GM12878 (cell line): ENCODE data around the gene CTNNA3.

Source experiments
- CHD1 ChIP-seq: IDR thresholded peaks from 2 replicates; pipeline ENCODE4 v1.6.1; 2012; ENCODE audit warnings: low read depth, low read length, improper control_type of control experiment
- GATAD2B ChIP-seq: fragments of 450-650 bp; conservative IDR thresholded peaks from 2 replicates; pipeline ENCODE4 v1.6.1; 2017; ENCODE audit warnings: low read depth, mild to moderate bottlenecking, moderate library complexity
- MYB ChIP-seq: fragments of 150-350 bp; IDR thresholded peaks from 2 replicates; pipeline ENCODE4 v1.6.1; 2014; ENCODE audit warnings: mild to moderate bottlenecking, low read depth, low read length, borderline replicate concordance
- RBBP5 ChIP-seq: fragments of 200-600 bp; sonication (generic); conservative IDR thresholded peaks from 2 replicates; pipeline ENCODE4 v1.6.1; 2016
- TF ChIP-seq, protein P1 (sequence below), 3 experiments: IDR thresholded peaks in 2 of 3; conservative IDR thresholded peaks in 1 of 3; 2 replicates each; pipeline ENCODE4 v1.5.1; 2011; ENCODE audit warnings: low read depth in 3 of 3, low read length in 3 of 3, mild to moderate bottlenecking in 3 of 3, control low read depth in 2 of 3, moderate library complexity in 2 of 3, inconsistent platforms in 1 of 3, mixed read lengths in 1 of 3; ENCODE audit not compliant: control insufficient read depth in 2 of 3, insufficient read depth in 1 of 3; ENCODE audit errors: extremely low read depth in 1 of 3

DNA sequence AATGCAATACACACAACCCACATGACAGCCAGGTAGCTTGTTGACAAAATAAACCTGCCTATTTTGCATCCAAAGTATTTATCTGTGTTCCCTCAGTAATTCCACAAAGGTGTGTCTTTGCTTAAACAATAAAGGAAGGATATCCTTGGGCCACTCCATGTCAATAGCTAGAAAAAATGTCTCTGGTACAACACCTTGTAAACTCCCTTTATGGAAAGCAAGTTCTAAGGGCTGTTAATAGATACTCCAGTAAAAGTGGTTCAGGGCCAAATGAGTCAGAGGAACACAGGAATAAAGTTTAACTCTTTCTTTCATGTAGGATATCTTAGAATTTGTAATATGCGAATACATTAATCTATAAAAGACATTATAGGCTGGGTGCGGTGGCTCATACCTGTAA, 867.0 kb downstream of the CTNNA3 start:
- TF ChIP-seq, protein P1, sequence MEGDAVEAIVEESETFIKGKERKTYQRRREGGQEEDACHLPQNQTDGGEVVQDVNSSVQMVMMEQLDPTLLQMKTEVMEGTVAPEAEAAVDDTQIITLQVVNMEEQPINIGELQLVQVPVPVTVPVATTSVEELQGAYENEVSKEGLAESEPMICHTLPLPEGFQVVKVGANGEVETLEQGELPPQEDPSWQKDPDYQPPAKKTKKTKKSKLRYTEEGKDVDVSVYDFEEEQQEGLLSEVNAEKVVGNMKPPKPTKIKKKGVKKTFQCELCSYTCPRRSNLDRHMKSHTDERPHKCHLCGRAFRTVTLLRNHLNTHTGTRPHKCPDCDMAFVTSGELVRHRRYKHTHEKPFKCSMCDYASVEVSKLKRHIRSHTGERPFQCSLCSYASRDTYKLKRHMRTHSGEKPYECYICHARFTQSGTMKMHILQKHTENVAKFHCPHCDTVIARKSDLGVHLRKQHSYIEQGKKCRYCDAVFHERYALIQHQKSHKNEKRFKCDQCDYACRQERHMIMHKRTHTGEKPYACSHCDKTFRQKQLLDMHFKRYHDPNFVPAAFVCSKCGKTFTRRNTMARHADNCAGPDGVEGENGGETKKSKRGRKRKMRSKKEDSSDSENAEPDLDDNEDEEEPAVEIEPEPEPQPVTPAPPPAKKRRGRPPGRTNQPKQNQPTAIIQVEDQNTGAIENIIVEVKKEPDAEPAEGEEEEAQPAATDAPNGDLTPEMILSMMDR (IDR thresholded peaks at IDR 0.05 in 2 of 3, conservative IDR thresholded peaks at IDR 0.05 in 1 of 3; ENCODE audit: control insufficient read depth in 2 of 3, extremely low read depth in 1 of 3, insufficient read depth in 1 of 3, low read depth in 3 of 3, low read length in 3 of 3) = no peak
- no peak for TF ChIP-seq MYB
- TF ChIP-seq GATAD2B = no peak
- TF ChIP-seq RBBP5 = no peak
- TF ChIP-seq CHD1 = no peak
